ENCODE data around the gene GPR31.

The GPR31 gene

GRCh38 chr6:167130712-167131684, 26.8 kb downstream of the GPR31 start:
- TF ChIP-seq, protein P1, sequence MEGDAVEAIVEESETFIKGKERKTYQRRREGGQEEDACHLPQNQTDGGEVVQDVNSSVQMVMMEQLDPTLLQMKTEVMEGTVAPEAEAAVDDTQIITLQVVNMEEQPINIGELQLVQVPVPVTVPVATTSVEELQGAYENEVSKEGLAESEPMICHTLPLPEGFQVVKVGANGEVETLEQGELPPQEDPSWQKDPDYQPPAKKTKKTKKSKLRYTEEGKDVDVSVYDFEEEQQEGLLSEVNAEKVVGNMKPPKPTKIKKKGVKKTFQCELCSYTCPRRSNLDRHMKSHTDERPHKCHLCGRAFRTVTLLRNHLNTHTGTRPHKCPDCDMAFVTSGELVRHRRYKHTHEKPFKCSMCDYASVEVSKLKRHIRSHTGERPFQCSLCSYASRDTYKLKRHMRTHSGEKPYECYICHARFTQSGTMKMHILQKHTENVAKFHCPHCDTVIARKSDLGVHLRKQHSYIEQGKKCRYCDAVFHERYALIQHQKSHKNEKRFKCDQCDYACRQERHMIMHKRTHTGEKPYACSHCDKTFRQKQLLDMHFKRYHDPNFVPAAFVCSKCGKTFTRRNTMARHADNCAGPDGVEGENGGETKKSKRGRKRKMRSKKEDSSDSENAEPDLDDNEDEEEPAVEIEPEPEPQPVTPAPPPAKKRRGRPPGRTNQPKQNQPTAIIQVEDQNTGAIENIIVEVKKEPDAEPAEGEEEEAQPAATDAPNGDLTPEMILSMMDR (IDR thresholded peaks at IDR 0.05) = no peak

DNA sequence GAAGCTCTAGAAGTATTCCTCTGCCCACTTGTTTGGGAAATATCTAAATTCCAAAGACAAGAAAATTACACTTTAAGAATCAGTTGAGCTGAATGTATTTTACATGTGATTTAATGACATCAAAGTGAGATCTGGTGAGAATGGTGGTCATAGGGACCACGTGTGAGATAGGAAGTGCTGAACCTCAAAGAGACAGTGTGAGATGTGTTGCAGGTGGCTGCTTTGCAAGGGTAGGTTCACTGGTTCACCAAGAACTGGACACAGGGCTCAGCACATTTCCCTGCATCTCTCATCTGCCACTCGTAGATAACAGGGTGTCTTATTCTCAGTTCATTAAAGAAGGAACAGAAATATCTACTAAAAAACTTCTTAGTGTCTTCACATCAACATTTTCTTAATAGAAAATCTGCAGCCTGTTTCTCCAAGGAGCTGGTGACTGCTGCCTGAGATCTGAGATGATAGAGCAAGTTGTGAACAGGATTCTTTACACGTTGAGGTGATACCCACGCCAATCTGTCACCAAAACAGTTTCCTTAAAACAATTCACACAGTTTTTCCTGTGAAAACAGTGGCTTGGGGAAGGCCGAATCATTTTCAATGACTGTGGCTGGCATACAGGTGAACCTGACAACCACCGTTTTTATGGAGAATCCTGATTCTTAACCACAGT, 27.6 kb downstream of the GPR31 start:
- TF ChIP-seq, protein P1 (IDR thresholded peaks at IDR 0.05) = no peak

GRCh38 chr6:167129562-167129961, 28.2 kb downstream of the GPR31 start:
- TF ChIP-seq, protein P1 (IDR thresholded peaks at IDR 0.05) = no peak

GRCh38 chr6:167129159-167129558, 28.6 kb downstream of the GPR31 start:
- TF ChIP-seq, protein P1 (IDR thresholded peaks at IDR 0.05) = no peak

DNA sequence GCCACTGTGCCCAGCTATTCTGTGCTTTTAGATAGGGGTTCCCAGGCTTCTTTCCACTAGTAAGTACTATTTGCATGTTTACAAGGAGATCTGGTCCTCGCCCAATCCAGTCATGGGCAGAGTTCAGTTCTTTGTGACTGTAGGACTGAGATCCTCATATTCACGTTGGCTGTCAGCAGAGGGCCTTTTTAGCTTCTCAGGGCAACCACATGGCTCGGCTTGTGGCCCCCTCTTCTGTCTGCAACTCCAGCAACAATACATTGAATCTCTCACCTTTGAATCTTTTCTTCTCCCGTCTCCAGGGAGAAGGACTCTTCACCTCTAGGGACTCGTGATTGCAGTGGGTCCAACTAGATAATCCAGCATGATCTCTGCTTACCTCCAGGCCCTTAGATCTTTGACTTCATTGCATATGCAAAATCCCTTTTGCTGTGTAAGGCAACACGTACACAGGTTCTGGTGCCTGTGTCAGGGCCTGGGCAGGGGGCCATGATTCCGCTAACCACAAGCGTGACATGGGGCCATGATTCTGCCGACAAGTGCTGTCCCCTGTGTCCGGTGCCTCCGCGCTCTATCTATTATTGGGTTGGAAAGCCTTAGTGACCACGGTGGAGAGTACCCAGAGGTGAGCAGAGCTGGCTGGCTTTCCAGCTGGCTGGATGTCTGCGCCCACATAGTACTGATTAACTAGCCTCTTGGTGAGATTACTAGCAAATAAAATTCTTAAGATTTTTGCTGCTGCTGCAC, 29.8 kb downstream of the GPR31 start:
- TF ChIP-seq, protein P1 (IDR thresholded peaks at IDR 0.05) = no peak

- TF ChIP-seq, protein P1 (IDR thresholded peaks at IDR 0.05) = no peak
Measured at GRCh38 chr6:167125855-167126349, 31.9 kb downstream of the GPR31 start.

DNA sequence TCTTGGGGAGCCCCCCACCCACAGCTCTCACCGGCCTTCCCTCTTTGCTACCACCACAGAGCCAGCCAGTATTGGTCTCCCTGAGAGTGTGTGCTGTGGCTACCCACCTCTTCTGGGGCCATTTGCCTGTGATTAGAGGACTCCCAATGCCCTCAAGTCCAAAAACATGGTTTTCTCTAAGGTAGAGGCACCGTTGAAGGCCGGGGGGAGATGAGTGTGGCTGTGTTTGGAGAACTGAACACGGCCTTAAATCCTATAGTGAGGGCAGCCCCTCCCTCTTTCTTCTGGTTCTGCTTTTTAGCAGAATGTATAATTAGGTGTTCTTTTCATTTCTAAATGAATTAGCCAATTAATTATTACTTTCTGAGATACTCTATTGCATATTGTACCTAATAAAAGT, 32.4 kb downstream of the GPR31 start:
- TF ChIP-seq, protein P1 (IDR thresholded peaks at IDR 0.05) = no peak
